IPS DF 4.7 (cell line): ENCODE measurements around the gene WASHC1.
"Not testable (repeated sequence)": the region's sequence is repeated elsewhere in the genome, so short reads cannot be mapped to it uniquely, and the experiment has no call there.

Experiments
- DNase-seq: peaks from one replicate; pipeline ENCODE4 v3.0.0-alpha.2; 2013; ENCODE audit warnings: low spot score; ENCODE audit errors: extremely low read depth

The WASHC1 gene

DNA sequence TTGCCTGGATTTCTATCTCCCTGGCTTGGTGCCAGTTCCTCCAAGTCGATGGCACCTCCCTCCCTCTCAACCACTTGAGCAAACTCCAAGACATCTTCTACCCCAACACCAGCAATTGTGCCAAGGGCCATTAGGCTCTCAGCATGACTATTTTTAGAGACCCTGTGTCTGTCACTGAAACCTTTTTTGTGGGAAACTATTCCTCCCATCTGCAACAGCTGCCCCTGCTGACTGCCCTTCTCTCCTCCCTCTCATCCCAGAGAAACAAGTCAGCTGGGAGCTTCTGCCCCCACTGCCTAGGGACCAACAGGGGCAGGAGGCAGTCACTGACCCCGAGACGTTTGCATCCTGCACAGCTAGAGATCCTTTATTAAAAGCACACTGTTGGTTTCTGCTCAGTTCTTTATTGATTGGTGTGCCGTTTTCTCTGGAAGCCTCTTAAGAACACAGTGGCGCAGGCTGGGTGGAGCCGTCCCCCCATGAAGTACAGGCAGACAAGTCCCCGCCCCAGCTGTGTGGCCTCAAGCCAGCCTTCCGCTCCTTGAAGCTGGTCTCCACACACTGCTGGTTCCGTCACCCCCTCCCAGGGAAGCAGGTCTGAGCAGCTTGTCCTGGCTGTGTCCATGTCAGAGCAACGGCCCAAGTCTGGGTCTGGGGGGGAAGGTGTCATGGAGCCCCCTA, 15.0 kb downstream of the WASHC1 start:
- not testable (repeated sequence) for DNase-seq

DNA sequence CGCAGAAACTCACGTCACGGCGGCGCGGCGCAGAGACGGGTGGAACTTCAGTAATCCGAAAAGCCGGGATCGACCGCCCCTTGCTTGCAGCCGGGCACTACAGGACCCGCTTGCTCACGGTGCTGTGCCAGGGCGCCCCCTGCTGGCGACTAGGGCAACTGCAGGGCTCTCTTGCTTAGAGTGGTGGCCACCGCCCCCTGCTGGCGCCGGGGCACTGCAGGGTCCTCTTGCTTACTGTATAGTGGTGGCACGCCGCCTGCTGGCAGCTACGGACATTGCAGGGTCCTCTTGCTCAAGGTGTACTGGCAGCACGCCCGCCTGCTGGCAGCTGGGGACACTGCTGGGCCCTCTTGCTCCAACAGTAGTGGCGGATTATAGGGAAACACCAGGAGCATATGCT, 18.1 kb downstream of the WASHC1 start:
- DNase-seq: not testable (repeated sequence)

DNA sequence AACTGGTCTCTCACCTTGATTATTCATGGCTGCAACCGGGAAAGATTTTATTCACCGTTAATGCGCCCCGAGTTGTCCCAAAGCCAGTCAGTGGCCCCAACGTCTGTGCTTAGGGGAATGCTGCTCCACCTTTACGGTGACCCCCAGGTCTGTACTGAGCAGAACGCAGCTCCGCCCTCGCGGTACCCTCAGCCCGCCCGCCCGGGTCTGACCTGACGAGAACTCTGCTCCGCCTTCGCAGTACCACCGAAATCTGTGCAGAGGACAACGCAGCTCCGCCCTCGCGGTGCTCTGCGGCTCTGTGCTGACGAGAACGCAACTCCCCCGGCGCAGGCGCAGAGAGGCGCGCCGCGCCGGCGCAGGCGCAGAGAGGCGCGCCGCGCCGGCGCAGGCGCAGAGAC, 18.6 kb downstream of the WASHC1 start:
- not testable (repeated sequence) for DNase-seq

DNA sequence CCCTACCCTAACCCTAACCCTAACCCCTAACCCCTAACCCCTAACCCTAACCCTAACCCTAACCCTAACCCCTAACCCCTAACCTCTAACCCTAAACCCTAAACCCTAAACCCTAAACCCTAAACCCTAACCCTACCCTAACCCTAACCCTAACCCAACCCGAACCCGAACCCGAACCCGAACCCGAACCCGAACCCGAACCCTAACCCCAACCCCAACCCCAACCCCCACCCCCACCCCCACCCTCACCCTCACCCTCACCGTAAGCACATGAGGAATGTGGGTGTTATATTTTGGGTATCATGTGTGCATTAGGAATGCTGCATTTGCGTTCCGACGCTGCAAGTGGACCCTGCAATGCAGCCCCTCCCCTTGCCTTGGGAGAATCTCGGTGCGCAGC, 19.0 kb downstream of the WASHC1 start:
- not testable (repeated sequence) for DNase-seq
